ENCODE measurements around the gene PDIA4. TPM values are rescaled to one million over a fixed set of nuclear protein-coding genes. Genes with fewer than 3 reads are reported as not detected.
A peak's percentile ranks its signal among the peaks of the same experiment; 100 is the strongest.

The PDIA4 gene
- total and polyA plus RNA-seq, 2 of the 8 experiments (the other 6 are each of a cell fraction or from before 2014, with no cell fraction given) = 119 to 303 TPM

DNA sequence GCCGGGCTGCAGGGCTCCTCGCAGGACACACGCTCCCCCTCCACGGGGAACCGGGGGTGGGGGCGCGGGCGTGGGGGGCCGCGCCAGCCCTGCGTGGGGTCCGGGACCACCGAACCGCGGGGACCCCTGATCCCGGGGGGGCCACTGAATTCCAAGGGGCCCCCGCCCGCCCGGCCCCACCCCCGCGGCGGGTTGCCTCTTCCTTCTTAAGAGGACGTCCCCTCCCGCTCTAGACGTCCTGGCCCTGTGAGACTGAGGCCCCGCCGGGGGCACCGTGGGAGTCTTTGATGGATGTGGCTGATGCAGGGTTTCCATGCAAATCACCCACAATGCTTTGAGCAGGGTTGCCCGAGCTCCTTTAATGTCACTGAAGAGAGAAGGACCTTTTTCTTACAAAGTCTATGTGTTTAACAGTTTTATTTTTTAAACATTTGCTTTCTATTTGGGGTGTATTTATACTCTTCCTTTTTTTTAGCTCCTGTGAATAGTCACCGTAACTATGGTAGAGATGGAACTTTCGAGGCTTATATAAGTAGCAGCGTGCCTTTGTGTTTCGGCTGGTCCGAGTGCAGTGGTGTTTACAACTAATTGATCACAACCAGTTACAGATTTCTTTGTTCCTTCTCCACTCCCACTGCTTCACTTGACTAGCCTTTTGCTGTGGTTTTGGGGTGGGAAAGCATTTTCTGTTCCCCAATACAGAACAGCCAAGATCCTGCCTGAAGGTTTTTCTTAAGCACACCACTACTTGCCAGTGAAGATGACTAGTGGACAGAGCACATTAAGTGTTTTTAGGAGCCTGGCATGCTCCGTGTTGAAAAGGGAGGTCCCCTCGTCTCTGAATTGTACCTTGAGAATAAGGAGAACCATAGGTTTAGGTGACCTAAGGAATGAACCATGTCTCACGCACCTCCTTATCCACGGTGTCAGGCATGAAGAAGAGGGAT, 44.8 kb downstream of the PDIA4 start (continued):
- TF ChIP-seq, protein P1, sequence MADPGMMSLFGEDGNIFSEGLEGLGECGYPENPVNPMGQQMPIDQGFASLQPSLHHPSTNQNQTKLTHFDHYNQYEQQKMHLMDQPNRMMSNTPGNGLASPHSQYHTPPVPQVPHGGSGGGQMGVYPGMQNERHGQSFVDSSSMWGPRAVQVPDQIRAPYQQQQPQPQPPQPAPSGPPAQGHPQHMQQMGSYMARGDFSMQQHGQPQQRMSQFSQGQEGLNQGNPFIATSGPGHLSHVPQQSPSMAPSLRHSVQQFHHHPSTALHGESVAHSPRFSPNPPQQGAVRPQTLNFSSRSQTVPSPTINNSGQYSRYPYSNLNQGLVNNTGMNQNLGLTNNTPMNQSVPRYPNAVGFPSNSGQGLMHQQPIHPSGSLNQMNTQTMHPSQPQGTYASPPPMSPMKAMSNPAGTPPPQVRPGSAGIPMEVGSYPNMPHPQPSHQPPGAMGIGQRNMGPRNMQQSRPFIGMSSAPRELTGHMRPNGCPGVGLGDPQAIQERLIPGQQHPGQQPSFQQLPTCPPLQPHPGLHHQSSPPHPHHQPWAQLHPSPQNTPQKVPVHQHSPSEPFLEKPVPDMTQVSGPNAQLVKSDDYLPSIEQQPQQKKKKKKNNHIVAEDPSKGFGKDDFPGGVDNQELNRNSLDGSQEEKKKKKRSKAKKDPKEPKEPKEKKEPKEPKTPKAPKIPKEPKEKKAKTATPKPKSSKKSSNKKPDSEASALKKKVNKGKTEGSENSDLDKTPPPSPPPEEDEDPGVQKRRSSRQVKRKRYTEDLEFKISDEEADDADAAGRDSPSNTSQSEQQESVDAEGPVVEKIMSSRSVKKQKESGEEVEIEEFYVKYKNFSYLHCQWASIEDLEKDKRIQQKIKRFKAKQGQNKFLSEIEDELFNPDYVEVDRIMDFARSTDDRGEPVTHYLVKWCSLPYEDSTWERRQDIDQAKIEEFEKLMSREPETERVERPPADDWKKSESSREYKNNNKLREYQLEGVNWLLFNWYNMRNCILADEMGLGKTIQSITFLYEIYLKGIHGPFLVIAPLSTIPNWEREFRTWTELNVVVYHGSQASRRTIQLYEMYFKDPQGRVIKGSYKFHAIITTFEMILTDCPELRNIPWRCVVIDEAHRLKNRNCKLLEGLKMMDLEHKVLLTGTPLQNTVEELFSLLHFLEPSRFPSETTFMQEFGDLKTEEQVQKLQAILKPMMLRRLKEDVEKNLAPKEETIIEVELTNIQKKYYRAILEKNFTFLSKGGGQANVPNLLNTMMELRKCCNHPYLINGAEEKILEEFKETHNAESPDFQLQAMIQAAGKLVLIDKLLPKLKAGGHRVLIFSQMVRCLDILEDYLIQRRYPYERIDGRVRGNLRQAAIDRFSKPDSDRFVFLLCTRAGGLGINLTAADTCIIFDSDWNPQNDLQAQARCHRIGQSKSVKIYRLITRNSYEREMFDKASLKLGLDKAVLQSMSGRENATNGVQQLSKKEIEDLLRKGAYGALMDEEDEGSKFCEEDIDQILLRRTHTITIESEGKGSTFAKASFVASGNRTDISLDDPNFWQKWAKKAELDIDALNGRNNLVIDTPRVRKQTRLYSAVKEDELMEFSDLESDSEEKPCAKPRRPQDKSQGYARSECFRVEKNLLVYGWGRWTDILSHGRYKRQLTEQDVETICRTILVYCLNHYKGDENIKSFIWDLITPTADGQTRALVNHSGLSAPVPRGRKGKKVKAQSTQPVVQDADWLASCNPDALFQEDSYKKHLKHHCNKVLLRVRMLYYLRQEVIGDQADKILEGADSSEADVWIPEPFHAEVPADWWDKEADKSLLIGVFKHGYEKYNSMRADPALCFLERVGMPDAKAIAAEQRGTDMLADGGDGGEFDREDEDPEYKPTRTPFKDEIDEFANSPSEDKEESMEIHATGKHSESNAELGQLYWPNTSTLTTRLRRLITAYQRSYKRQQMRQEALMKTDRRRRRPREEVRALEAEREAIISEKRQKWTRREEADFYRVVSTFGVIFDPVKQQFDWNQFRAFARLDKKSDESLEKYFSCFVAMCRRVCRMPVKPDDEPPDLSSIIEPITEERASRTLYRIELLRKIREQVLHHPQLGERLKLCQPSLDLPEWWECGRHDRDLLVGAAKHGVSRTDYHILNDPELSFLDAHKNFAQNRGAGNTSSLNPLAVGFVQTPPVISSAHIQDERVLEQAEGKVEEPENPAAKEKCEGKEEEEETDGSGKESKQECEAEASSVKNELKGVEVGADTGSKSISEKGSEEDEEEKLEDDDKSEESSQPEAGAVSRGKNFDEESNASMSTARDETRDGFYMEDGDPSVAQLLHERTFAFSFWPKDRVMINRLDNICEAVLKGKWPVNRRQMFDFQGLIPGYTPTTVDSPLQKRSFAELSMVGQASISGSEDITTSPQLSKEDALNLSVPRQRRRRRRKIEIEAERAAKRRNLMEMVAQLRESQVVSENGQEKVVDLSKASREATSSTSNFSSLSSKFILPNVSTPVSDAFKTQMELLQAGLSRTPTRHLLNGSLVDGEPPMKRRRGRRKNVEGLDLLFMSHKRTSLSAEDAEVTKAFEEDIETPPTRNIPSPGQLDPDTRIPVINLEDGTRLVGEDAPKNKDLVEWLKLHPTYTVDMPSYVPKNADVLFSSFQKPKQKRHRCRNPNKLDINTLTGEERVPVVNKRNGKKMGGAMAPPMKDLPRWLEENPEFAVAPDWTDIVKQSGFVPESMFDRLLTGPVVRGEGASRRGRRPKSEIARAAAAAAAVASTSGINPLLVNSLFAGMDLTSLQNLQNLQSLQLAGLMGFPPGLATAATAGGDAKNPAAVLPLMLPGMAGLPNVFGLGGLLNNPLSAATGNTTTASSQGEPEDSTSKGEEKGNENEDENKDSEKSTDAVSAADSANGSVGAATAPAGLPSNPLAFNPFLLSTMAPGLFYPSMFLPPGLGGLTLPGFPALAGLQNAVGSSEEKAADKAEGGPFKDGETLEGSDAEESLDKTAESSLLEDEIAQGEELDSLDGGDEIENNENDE (IDR thresholded peaks at IDR 0.05; ENCODE audit: insufficient replicate concordance, low read length) = peak; percentile 49
- TF ChIP-seq EP300 (IDR thresholded peaks at IDR 0.05; ENCODE audit: borderline replicate concordance in 1 of 2, low read depth in 2 of 2, low read length in 2 of 2) (no peak), TEAD4 (IDR thresholded peaks at IDR 0.05; ENCODE audit: low read depth, low read length) (peak; percentile 72; the same call in 1 of the 2 replicates), CBX5 (IDR thresholded peaks at IDR 0.05; ENCODE audit: low read depth, low read length) (no peak), TAF1 (IDR thresholded peaks at IDR 0.05; ENCODE audit: low read depth, low read length) (0 out of 2 replicates have a peak, but pooled peaks have one; percentile 23), KDM4A (IDR thresholded peaks at IDR 0.05; ENCODE audit: low read depth, low read length, severe bottlenecking) (peak; percentile 26), HDAC2 (IDR thresholded peaks at IDR 0.05; ENCODE audit: borderline replicate concordance in 1 of 2, low read depth in 2 of 2, low read length in 2 of 2) (peak in 1 of 2 experiments; percentile 83; a peak in 2 of 4 replicates), CHD2 (IDR thresholded peaks at IDR 0.05; ENCODE audit: low read length) (peak; percentile 42; the same call in 1 of the 2 replicates)
